ENCODE measurements around the gene USP34. TPM values are rescaled to one million over a fixed set of nuclear protein-coding genes. Genes with fewer than 3 reads are reported as not detected.

Gene USP34
- total and polyA plus RNA-seq, 7 experiments from 2014 or later: 15.3 to 186 (median 164) TPM

- peaks cover 24 to 52% (median 42%) of the 10 kb centered on the region in 7 donors for H3K4me1 Mint-ChIP-seq
- H3K4me1 ChIP-seq (ENCODE audit: control insufficient read depth in 2 of 2, insufficient read depth in 2 of 2, low read length in 2 of 2): peaks cover 6 to 10% of the 10 kb centered on the region in 2 donors
- POLR2A ChIA-PET: no interaction called here
- no peaks in the 10 kb centered on the region for H3K27me3 Mint-ChIP-seq
- CTCF ChIA-PET: interaction anchor here (1.1 kb wide), 1 partner anchor 10 kb away, joined by 4 read pairs; no protein-coding TSS in a partner anchor
- no peak overlapping the region for H3K4me3 Mint-ChIP-seq
- H3K36me3 ChIP-seq (ENCODE audit: control insufficient read depth in 2 of 3, insufficient read depth in 3 of 3, low read length in 3 of 3): peaks cover 0 to 16% (median 0%) of the 10 kb centered on the region in 3 experiments
- H3K9me3 ChIP-seq (ENCODE audit: control insufficient read depth in 2 of 3, low read length in 3 of 3): no peaks in the 10 kb centered on the region
- DNase-seq (no peak), ATAC-seq (no peak)
- no peaks in the 10 kb centered on the region for H3K27me3 ChIP-seq (ENCODE audit: control insufficient read depth in 2 of 2, insufficient read depth in 2 of 2, low read length in 2 of 2)
- H3K9me3 Mint-ChIP-seq: no peaks in the 10 kb centered on the region
- intact Hi-C loops (cut with micrococcal nuclease): no loop called here
- no peak overlapping the region for H3K27ac ChIP-seq (ENCODE audit: low read depth, low read length)
- no peak overlapping the region for H3K4me3 ChIP-seq (ENCODE audit: low read length)
- peaks cover 0 to 21% (median 6%) of the 10 kb centered on the region in 5 donors for H3K36me3 Mint-ChIP-seq
- H3K27ac Mint-ChIP-seq: peak overlapping the region in 4 of 9 donors; percentile 4 to 28 (median 22)
Measured at GRCh38 chr2:61415265-61415664, 55.6 kb downstream of the USP34 start.

GRCh38 chr2:61414674-61415073 is 56.2 kb downstream of the USP34 start:
- Mint-ChIP-seq H3K27me3 (no peaks in the 10 kb centered on the region), H3K9me3 (no peaks in the 10 kb centered on the region), H3K4me3 (no peak overlapping the region), H3K4me1 (peaks cover 24 to 51% (median 42%) of the 10 kb centered on the region in 7 donors), H3K36me3 (peaks cover 0 to 23% (median 6%) of the 10 kb centered on the region in 5 donors), H3K27ac (peak overlapping the region in 3 of 9 donors; percentile 4 to 19 (median 5))
- Histone ChIP-seq H3K9me3 (ENCODE audit: control insufficient read depth in 2 of 3, low read length in 3 of 3) (no peaks in the 10 kb centered on the region), H3K4me3 (ENCODE audit: low read length) (no peak overlapping the region), H3K4me1 (ENCODE audit: control insufficient read depth in 2 of 2, insufficient read depth in 2 of 2, low read length in 2 of 2) (peaks cover 6 to 9% of the 10 kb centered on the region in 2 donors), H3K27me3 (ENCODE audit: control insufficient read depth in 2 of 2, insufficient read depth in 2 of 2, low read length in 2 of 2) (no peaks in the 10 kb centered on the region), H3K36me3 (ENCODE audit: control insufficient read depth in 2 of 3, insufficient read depth in 3 of 3, low read length in 3 of 3) (peaks cover 0 to 19% (median 0%) of the 10 kb centered on the region in 3 experiments), H3K27ac (ENCODE audit: low read depth, low read length) (no peak overlapping the region)
- intact Hi-C loops (cut with micrococcal nuclease): no loop called here
- ChIA-PET POLR2A (no interaction called here), CTCF (no interaction called here)
- no peak for ATAC-seq
- no peak for DNase-seq

GRCh38 chr2:61411109-61411508 is 59.8 kb downstream of the USP34 start:
- Mint-ChIP-seq H3K9me3 (no peaks in the 10 kb centered on the region), H3K4me3 (no peak overlapping the region), H3K27ac (peak overlapping the region in 6 of 9 donors; percentile 3 to 62 (median 37)), H3K4me1 (peaks cover 21 to 46% (median 36%) of the 10 kb centered on the region in 7 donors), H3K36me3 (peaks cover 0 to 22% (median 6%) of the 10 kb centered on the region in 5 donors), H3K27me3 (no peaks in the 10 kb centered on the region)
- H3K4me3 ChIP-seq (ENCODE audit: low read length): no peak overlapping the region
- POLR2A ChIA-PET: interaction anchor here (0.7 kb wide), 1 partner anchor 193 kb away, joined by 3 read pairs; no protein-coding TSS in a partner anchor
- intact Hi-C loops (cut with micrococcal nuclease): no loop called here
- ATAC-seq (no peak), DNase-seq (no peak)
- H3K27me3 ChIP-seq (ENCODE audit: control insufficient read depth in 2 of 2, insufficient read depth in 2 of 2, low read length in 2 of 2): no peaks in the 10 kb centered on the region
- H3K4me1 ChIP-seq (ENCODE audit: control insufficient read depth in 2 of 2, insufficient read depth in 2 of 2, low read length in 2 of 2): peaks cover 0 to 2% of the 10 kb centered on the region in 2 donors
- H3K9me3 ChIP-seq (ENCODE audit: control insufficient read depth in 2 of 3, low read length in 3 of 3): no peaks in the 10 kb centered on the region
- H3K27ac ChIP-seq (ENCODE audit: low read depth, low read length): no peak overlapping the region
- CTCF ChIA-PET: interaction anchor here (0.8 kb wide), 1 partner anchor 10 kb away, joined by 3 read pairs; no protein-coding TSS in a partner anchor
- peaks cover 0 to 10% (median 0%) of the 10 kb centered on the region in 3 experiments for H3K36me3 ChIP-seq (ENCODE audit: control insufficient read depth in 2 of 3, insufficient read depth in 3 of 3, low read length in 3 of 3)

- POLR2A ChIA-PET: interaction anchor here (0.6 kb wide), 1 partner anchor 8 kb away, joined by 3 read pairs; no protein-coding TSS in a partner anchor
- no peak for DNase-seq
- no peaks in the 10 kb centered on the region for H3K27me3 ChIP-seq (ENCODE audit: control insufficient read depth in 2 of 2, insufficient read depth in 2 of 2, low read length in 2 of 2)
- no peak overlapping the region for H3K4me3 Mint-ChIP-seq
- peaks cover 20 to 42% (median 37%) of the 10 kb centered on the region in 7 donors for H3K4me1 Mint-ChIP-seq
- peak overlapping the region in 3 of 9 donors; percentile 22 to 65 (median 51) for H3K27ac Mint-ChIP-seq
- no peak overlapping the region for H3K27ac ChIP-seq (ENCODE audit: low read depth, low read length)
- intact Hi-C loops (cut with micrococcal nuclease): no loop called here
- no peaks in the 10 kb centered on the region for H3K9me3 Mint-ChIP-seq
- peaks cover 0 to 15% (median 0%) of the 10 kb centered on the region in 3 experiments for H3K36me3 ChIP-seq (ENCODE audit: control insufficient read depth in 2 of 3, insufficient read depth in 3 of 3, low read length in 3 of 3)
- H3K4me3 ChIP-seq (ENCODE audit: low read length): no peak overlapping the region
- peaks cover 0 to 30% (median 12%) of the 10 kb centered on the region in 5 donors for H3K36me3 Mint-ChIP-seq
- no peak for ATAC-seq
- H3K4me1 ChIP-seq (ENCODE audit: control insufficient read depth in 2 of 2, insufficient read depth in 2 of 2, low read length in 2 of 2): peaks cover 0 to 2% of the 10 kb centered on the region in 2 donors
- no peaks in the 10 kb centered on the region for H3K27me3 Mint-ChIP-seq
- H3K9me3 ChIP-seq (ENCODE audit: control insufficient read depth in 2 of 3, low read length in 3 of 3): no peaks in the 10 kb centered on the region
- CTCF ChIA-PET: interaction anchor here (0.8 kb wide), 1 partner anchor 10 kb away, joined by 3 read pairs; no protein-coding TSS in a partner anchor
Measured at GRCh38 chr2:61410185-61410584, 60.7 kb downstream of the USP34 start.

GRCh38 chr2:61405813-61406212 is 65.1 kb downstream of the USP34 start:
- ATAC-seq (no peak), DNase-seq (no peak)
- H3K4me3 ChIP-seq (ENCODE audit: low read length): no peak overlapping the region
- intact Hi-C loops (cut with micrococcal nuclease): no loop called here
- peaks cover 4 to 22% (median 15%) of the 10 kb centered on the region in 7 donors for H3K4me1 Mint-ChIP-seq
- peaks cover 4 to 25% (median 8%) of the 10 kb centered on the region in 5 donors for H3K36me3 Mint-ChIP-seq
- peaks cover 0 to 2% of the 10 kb centered on the region in 2 donors for H3K4me1 ChIP-seq (ENCODE audit: control insufficient read depth in 2 of 2, insufficient read depth in 2 of 2, low read length in 2 of 2)
- no peak overlapping the region for H3K27ac ChIP-seq (ENCODE audit: low read depth, low read length)
- H3K4me3 Mint-ChIP-seq: no peak overlapping the region
- H3K27me3 ChIP-seq (ENCODE audit: control insufficient read depth in 2 of 2, insufficient read depth in 2 of 2, low read length in 2 of 2): no peaks in the 10 kb centered on the region
- no peaks in the 10 kb centered on the region for H3K9me3 Mint-ChIP-seq
- H3K27me3 Mint-ChIP-seq: no peaks in the 10 kb centered on the region
- POLR2A ChIA-PET: no interaction called here
- peak overlapping the region in 1 of 9 donors; percentile 8 for H3K27ac Mint-ChIP-seq
- CTCF ChIA-PET: no interaction called here
- H3K36me3 ChIP-seq (ENCODE audit: control insufficient read depth in 2 of 3, insufficient read depth in 3 of 3, low read length in 3 of 3): peaks cover 0 to 23% (median 5%) of the 10 kb centered on the region in 3 experiments
- no peaks in the 10 kb centered on the region for H3K9me3 ChIP-seq (ENCODE audit: control insufficient read depth in 2 of 3, low read length in 3 of 3)

GRCh38 chr2:61404438-61404837 is 66.4 kb downstream of the USP34 start:
- H3K9me3 ChIP-seq (ENCODE audit: control insufficient read depth in 2 of 3, low read length in 3 of 3): no peaks in the 10 kb centered on the region
- H3K4me1 ChIP-seq (ENCODE audit: control insufficient read depth in 2 of 2, insufficient read depth in 2 of 2, low read length in 2 of 2): peaks cover 0 to 2% of the 10 kb centered on the region in 2 donors
- Mint-ChIP-seq H3K9me3 (no peaks in the 10 kb centered on the region), H3K4me3 (no peak overlapping the region), H3K27me3 (no peaks in the 10 kb centered on the region), H3K27ac (no peak overlapping the region), H3K4me1 (peaks cover 2 to 13% (median 8%) of the 10 kb centered on the region in 7 donors), H3K36me3 (peaks cover 4 to 19% (median 8%) of the 10 kb centered on the region in 5 donors)
- H3K27ac ChIP-seq (ENCODE audit: low read depth, low read length): no peak overlapping the region
- ATAC-seq (no peak), DNase-seq (no peak)
- no peaks in the 10 kb centered on the region for H3K27me3 ChIP-seq (ENCODE audit: control insufficient read depth in 2 of 2, insufficient read depth in 2 of 2, low read length in 2 of 2)
- H3K36me3 ChIP-seq (ENCODE audit: control insufficient read depth in 2 of 3, insufficient read depth in 3 of 3, low read length in 3 of 3): peaks cover 0 to 17% (median 5%) of the 10 kb centered on the region in 3 experiments
- intact Hi-C loops (cut with micrococcal nuclease): no loop called here
- CTCF ChIA-PET: no interaction called here
- H3K4me3 ChIP-seq (ENCODE audit: low read length): no peak overlapping the region
- POLR2A ChIA-PET: no interaction called here

GRCh38 chr2:61398413-61398812 is 72.5 kb downstream of the USP34 start:
- no peak overlapping the region for H3K4me3 ChIP-seq (ENCODE audit: low read length)
- no peaks in the 10 kb centered on the region for H3K27me3 Mint-ChIP-seq
- H3K27ac Mint-ChIP-seq: no peak overlapping the region
- peaks cover 0 to 10% (median 4%) of the 10 kb centered on the region in 5 donors for H3K36me3 Mint-ChIP-seq
- no peak overlapping the region for H3K27ac ChIP-seq (ENCODE audit: low read depth, low read length)
- intact Hi-C loops (cut with micrococcal nuclease): no loop called here
- no peaks in the 10 kb centered on the region for H3K27me3 ChIP-seq (ENCODE audit: control insufficient read depth in 2 of 2, insufficient read depth in 2 of 2, low read length in 2 of 2)
- CTCF ChIA-PET: no interaction called here
- ATAC-seq (no peak), DNase-seq (no peak)
- H3K36me3 ChIP-seq (ENCODE audit: control insufficient read depth in 2 of 3, insufficient read depth in 3 of 3, low read length in 3 of 3): peaks cover 0 to 10% (median 4%) of the 10 kb centered on the region in 3 experiments
- H3K4me1 ChIP-seq (ENCODE audit: control insufficient read depth in 2 of 2, insufficient read depth in 2 of 2, low read length in 2 of 2): no peaks in the 10 kb centered on the region
- H3K4me1 Mint-ChIP-seq: no peaks in the 10 kb centered on the region
- no peaks in the 10 kb centered on the region for H3K9me3 ChIP-seq (ENCODE audit: control insufficient read depth in 2 of 3, low read length in 3 of 3)
- no peak overlapping the region for H3K4me3 Mint-ChIP-seq
- peaks cover 0 to 2% (median 0%) of the 10 kb centered on the region in 11 donors for H3K9me3 Mint-ChIP-seq
- POLR2A ChIA-PET: no interaction called here

Measured in naive thymus-derived CD4-positive, alpha-beta T cell (primary cell).